H9 (cell line): ENCODE measurements around the gene SCTR. TPM values are rescaled to one million over a fixed set of nuclear protein-coding genes. Genes with fewer than 3 reads are reported as not detected.

Source experiments
- DNase-seq: peaks from one replicate; pipeline ENCODE4 v3.0.0-alpha.2; 2017
- H2AFZ ChIP-seq: one replicate; pipeline ENCODE4 v1.6.1; 2013; ENCODE audit warnings: mild to moderate bottlenecking, low read length, control low read depth, moderate library complexity
- H2AK5ac ChIP-seq: 2 replicates; pipeline ENCODE4 v1.6.1; 2013; ENCODE audit warnings: low read length, control low read depth, mixed read lengths; ENCODE audit not compliant: insufficient read length
- H2BK120ac ChIP-seq: one replicate; pipeline ENCODE4 v1.6.1; 2013; ENCODE audit warnings: low read depth, mild to moderate bottlenecking, low read length, control low read depth, inconsistent platforms; ENCODE audit not compliant: poor library complexity, severe bottlenecking
- H2BK12ac ChIP-seq: 2 replicates; pipeline ENCODE4 v1.6.1; 2013; ENCODE audit warnings: low read length, control low read depth, mixed read lengths, low read depth; ENCODE audit not compliant: insufficient read length
- H2BK15ac ChIP-seq: 2 replicates; pipeline ENCODE4 v1.6.1; 2013; ENCODE audit warnings: low read depth, low read length, control low read depth
- H2BK20ac ChIP-seq: one replicate; pipeline ENCODE4 v1.6.1; 2013; ENCODE audit warnings: low read depth, mild to moderate bottlenecking, low read length, control low read depth, inconsistent platforms; ENCODE audit not compliant: poor library complexity, severe bottlenecking
- H2BK5ac ChIP-seq: 2 replicates; pipeline ENCODE4 v1.6.1; 2013; ENCODE audit warnings: low read length, control low read depth, mixed read lengths; ENCODE audit not compliant: insufficient read length
- H3K14ac ChIP-seq: 2 replicates; pipeline ENCODE4 v1.6.1; 2013; ENCODE audit warnings: low read length, control low read depth; ENCODE audit not compliant: insufficient read depth
- H3K18ac ChIP-seq: 2 replicates; pipeline ENCODE4 v1.6.1; 2013; ENCODE audit warnings: low read depth, mild to moderate bottlenecking, mixed read lengths, low read length, control low read depth; ENCODE audit not compliant: insufficient read length
- H3K23ac ChIP-seq: 2 replicates; pipeline ENCODE4 v1.6.1; 2013; ENCODE audit warnings: low read length, control low read depth, mixed read lengths, low read depth; ENCODE audit not compliant: insufficient read length
- H3K23me2 ChIP-seq: 2 replicates; pipeline ENCODE4 v1.6.1; 2013; ENCODE audit warnings: low read depth, mild to moderate bottlenecking, mixed read lengths, low read length, control low read depth; ENCODE audit not compliant: insufficient read length, poor library complexity, severe bottlenecking
- H3K27ac ChIP-seq: 2 replicates; pipeline ENCODE4 v1.5.1; 2013; ENCODE audit warnings: low read length, control low read depth, mixed read lengths, low read depth; ENCODE audit not compliant: insufficient read length
- H3K27me3 ChIP-seq: 2 replicates; pipeline ENCODE4 v1.6.1; 2013; ENCODE audit warnings: low read length, control low read depth, inconsistent platforms; ENCODE audit not compliant: insufficient read depth
- H3K4ac ChIP-seq: 2 replicates; pipeline ENCODE4 v1.6.1; 2013; ENCODE audit warnings: low read depth, mild to moderate bottlenecking, control low read depth, inconsistent platforms, low read length, moderate library complexity
- H3K4me1 ChIP-seq: 2 replicates; pipeline ENCODE4 v1.6.1; 2013; ENCODE audit warnings: low read length, control low read depth, inconsistent platforms; ENCODE audit not compliant: insufficient read depth
- H3K4me2 ChIP-seq: 2 replicates; pipeline ENCODE4 v1.6.1; 2013; ENCODE audit warnings: low read length, control low read depth, mixed read lengths; ENCODE audit not compliant: insufficient read length, insufficient read depth
- H3K56ac ChIP-seq: 2 replicates; pipeline ENCODE4 v1.6.1; 2013; ENCODE audit warnings: low read depth, mild to moderate bottlenecking, mixed read lengths, low read length, control low read depth; ENCODE audit not compliant: insufficient read length
- H3K79me1 ChIP-seq: 2 replicates; pipeline ENCODE4 v1.6.1; 2013; ENCODE audit warnings: low read depth, mild to moderate bottlenecking, moderate library complexity, low read length, control low read depth, inconsistent platforms; ENCODE audit not compliant: insufficient read depth, poor library complexity, severe bottlenecking
- H3K79me2 ChIP-seq: 2 replicates; pipeline ENCODE4 v1.6.1; 2013; ENCODE audit warnings: low read length, control low read depth, inconsistent platforms; ENCODE audit not compliant: insufficient read depth
- H3K9ac ChIP-seq: 2 replicates; pipeline ENCODE4 v1.6.1; 2013; ENCODE audit warnings: low read length, control low read depth, mixed read lengths; ENCODE audit not compliant: insufficient read length; ENCODE audit errors: extremely low read depth
- H3K9me3 ChIP-seq: one replicate; pipeline ENCODE4 v1.6.1; 2013; ENCODE audit warnings: low read depth, low read length, inconsistent platforms; ENCODE audit not compliant: control insufficient read depth
- H3T11ph ChIP-seq: one replicate; pipeline ENCODE4 v1.6.1; 2013; ENCODE audit warnings: mild to moderate bottlenecking, low read length, control low read depth, inconsistent platforms
- H4K20me1 ChIP-seq: one replicate; pipeline ENCODE4 v1.6.1; 2013; ENCODE audit not compliant: control insufficient read depth, insufficient read length, insufficient read depth
- H4K5ac ChIP-seq: 2 replicates; pipeline ENCODE4 v1.6.1; 2013; ENCODE audit warnings: low read depth, mild to moderate bottlenecking, mixed read lengths, low read length, control low read depth; ENCODE audit not compliant: insufficient read length
- H4K8ac ChIP-seq: replicated peaks from 2 replicates; pipeline ENCODE4 v1.6.1; 2013; ENCODE audit warnings: low read length, control low read depth, mixed read lengths, low read depth; ENCODE audit not compliant: insufficient read length
- H4K91ac ChIP-seq: 2 replicates; pipeline ENCODE4 v1.6.1; 2013; ENCODE audit warnings: low read depth, mild to moderate bottlenecking, moderate library complexity, mixed read lengths, low read length, control low read depth; ENCODE audit not compliant: insufficient read length
- H3K27ac Mint-ChIP-seq, 3 experiments: 2 replicates in 2 of 3; 3 replicates in 1 of 3; pipeline ENCODE4 v1.8.0; 2020 to 2021; ENCODE audit warnings: mixed read lengths in 3 of 3, mild to moderate bottlenecking in 1 of 3, moderate library complexity in 1 of 3
- H3K27me3 Mint-ChIP-seq: 2 replicates; pipeline ENCODE4 v1.8.0; 2021; ENCODE audit warnings: low read depth, mild to moderate bottlenecking, moderate library complexity, mixed read lengths
- H3K36me3 Mint-ChIP-seq, 3 experiments: 2 replicates in 2 of 3; 3 replicates in 1 of 3; pipeline ENCODE4 v1.8.0; 2020 to 2021; ENCODE audit warnings: low read depth in 3 of 3, mixed read lengths in 3 of 3; ENCODE audit not compliant: insufficient read depth in 1 of 3
- H3K4me1 Mint-ChIP-seq, 2 experiments: 2 replicates each; pipeline ENCODE4 v1.8.0; 2020; ENCODE audit warnings: mixed read lengths in 2 of 2
- H3K4me3 Mint-ChIP-seq, 2 experiments: 2 replicates in 1 of 2; 3 replicates in 1 of 2; pipeline ENCODE4 v1.8.0; 2020 to 2021; ENCODE audit warnings: mild to moderate bottlenecking in 2 of 2, mixed read lengths in 2 of 2, moderate library complexity in 1 of 2
- H3K9me3 Mint-ChIP-seq, 2 experiments: 2 replicates in 1 of 2; 3 replicates in 1 of 2; pipeline ENCODE4 v1.8.0; 2020; ENCODE audit warnings: mild to moderate bottlenecking in 2 of 2, mixed read lengths in 2 of 2, moderate library complexity in 1 of 2
- CTCF ChIP-seq: fragments of 200-600 bp; sonication (generic); conservative IDR thresholded peaks from 3 replicates; pipeline ENCODE4 v1.8.0; 2021; ENCODE audit warnings: antibody characterized with exemption, mild to moderate bottlenecking
- WGBS: extraction: QIAGEN DNeasy Blood & Tissue Kit; methylation state at CpG from one replicate; pipeline ENCODE4 v1.1.7; 2013; ENCODE audit warnings: missing lambda C conversion rate, low lambda C conversion rate, mixed read lengths; ENCODE audit not compliant: insufficient read length; ENCODE audit errors: extremely low coverage; 5-methylcytosine and 5-hydroxymethylcytosine counted together
- total RNA-seq: library from RNA; stranded (reverse); gene quantifications from 2 replicates; pipeline ENCODE4 v1.2.1, GENCODE V29; 2021

Gene SCTR
- total RNA-seq, 1 experiment from 2014 or later, result not detected

DNA sequence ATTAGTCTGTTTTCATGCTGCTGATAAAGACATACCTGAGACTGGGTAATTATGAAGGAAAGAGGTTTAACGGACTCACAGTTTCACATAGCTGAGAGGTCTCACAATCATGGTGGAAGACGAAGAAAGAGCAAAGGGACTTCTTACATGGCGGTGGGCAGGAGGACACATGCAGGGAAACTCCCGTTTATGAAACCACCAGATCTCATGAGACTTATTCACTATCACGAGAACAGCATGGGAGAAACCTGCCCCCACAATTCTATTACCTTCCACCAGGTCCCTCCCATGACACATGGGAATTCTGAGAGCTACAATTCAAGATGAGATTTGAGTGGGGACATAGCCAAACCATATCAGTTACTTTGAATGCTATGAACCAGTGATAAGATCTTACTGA lies 44.1 kb downstream of the SCTR start:
- Histone ChIP-seq H3K4me1 (no peaks in the 10 kb centered on the region), H3K18ac (no peak overlapping the region), H2BK15ac (no peak overlapping the region), H4K5ac (no peak overlapping the region), H2AK5ac (no peak overlapping the region), H2BK12ac (no peak overlapping the region), H3T11ph (no peak overlapping the region), H3K4me2 (no peak overlapping the region), H2AFZ (no peak overlapping the region), H2BK5ac (no peak overlapping the region), H3K27me3 (no peaks in the 10 kb centered on the region), H3K23ac (no peak overlapping the region), H3K4ac (no peak overlapping the region), H2BK120ac (no peak overlapping the region), H3K9ac (no peak overlapping the region), H3K79me2 (no peaks in the 10 kb centered on the region), H3K23me2 (no peaks in the 10 kb centered on the region), H3K56ac (no peak overlapping the region), H3K79me1 (no peaks in the 10 kb centered on the region), H3K14ac (no peak overlapping the region), H4K8ac (no peak overlapping the region), H4K20me1 (no peaks in the 10 kb centered on the region), H3K27ac (no peak overlapping the region), H3K9me3 (no peaks in the 10 kb centered on the region), H2BK20ac (no peak overlapping the region), H4K91ac (no peak overlapping the region)
- H3K9me3 Mint-ChIP-seq, result no peaks in the 10 kb centered on the region; a peak in 1 of 5 replicates
- H3K27me3 Mint-ChIP-seq, result peaks cover 7% of the 10 kb centered on the region
- no peak for DNase-seq
- H3K36me3 Mint-ChIP-seq, result no peaks in the 10 kb centered on the region
- H3K4me1 Mint-ChIP-seq, result peaks cover 5 to 30% of the 10 kb centered on the region in 2 experiments
- no peak for TF ChIP-seq CTCF
- WGBS, result no CpG with 5 or more reads among the region's 5 CpGs
- H3K4me3 Mint-ChIP-seq, result no peak overlapping the region
- no peak overlapping the region; a peak in 1 of 7 replicates for H3K27ac Mint-ChIP-seq
